ENCODE data around the gene ARPC4. TPM values are rescaled to one million over a fixed set of nuclear protein-coding genes. Genes with fewer than 3 reads are reported as not detected.
A peak's percentile ranks its signal among the peaks of the same experiment; 100 is the strongest.

The ARPC4 gene
- total RNA-seq, 1 donor from 2014 or later: 156 TPM

DNA sequence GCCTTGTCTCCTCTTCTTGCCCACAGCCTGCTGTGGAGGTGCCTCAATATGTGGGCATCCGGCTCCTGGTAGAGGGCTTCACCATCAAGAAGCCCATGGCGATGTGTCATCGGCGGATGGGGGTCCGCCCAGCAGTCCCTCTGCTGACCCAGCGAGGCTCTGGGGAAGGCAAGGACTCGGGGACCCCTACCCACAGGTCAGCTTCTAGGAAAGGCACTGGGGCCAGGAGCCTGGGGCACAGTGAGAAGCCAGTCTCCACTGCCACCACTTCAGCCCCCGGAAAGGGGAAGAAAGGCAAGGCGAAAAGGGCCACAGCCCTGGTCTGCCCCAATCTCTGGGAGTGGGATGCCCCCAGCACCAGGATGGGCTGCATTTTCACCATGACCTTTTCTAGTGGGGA lies 40.2 kb downstream of the ARPC4 start:
- Mint-ChIP-seq H3K4me3 (no peak overlapping the region), H3K36me3 (ENCODE audit: low read depth) (no peaks in the 10 kb centered on the region), H3K27me3 (ENCODE audit: low read depth) (no peaks in the 10 kb centered on the region), H3K4me1 (no peaks in the 10 kb centered on the region), H3K9me3 (no peaks in the 10 kb centered on the region), H3K27ac (ENCODE audit: unreplicated experiment) (no peak overlapping the region)
- no peak for TF ChIP-seq CTCF (conservative IDR thresholded peaks at IDR 0.05)
- DNase-seq (ENCODE audit: low read depth, low spot score): no peak

- no peak overlapping the region for H3K4me3 Mint-ChIP-seq
- H3K9me3 Mint-ChIP-seq: no peaks in the 10 kb centered on the region
- peak overlapping the region; percentile 93 for H3K27ac Mint-ChIP-seq (ENCODE audit: unreplicated experiment)
- no peak for DNase-seq (ENCODE audit: low read depth, low spot score)
- no peaks in the 10 kb centered on the region for H3K27me3 Mint-ChIP-seq (ENCODE audit: low read depth)
- H3K4me1 Mint-ChIP-seq: no peaks in the 10 kb centered on the region
- TF ChIP-seq CTCF (conservative IDR thresholded peaks at IDR 0.05): no peak
- no peaks in the 10 kb centered on the region for H3K36me3 Mint-ChIP-seq (ENCODE audit: low read depth)
These were observed 41.9 kb downstream of the ARPC4 start for GRCh38 chr3:9834520-9835380.

DNA sequence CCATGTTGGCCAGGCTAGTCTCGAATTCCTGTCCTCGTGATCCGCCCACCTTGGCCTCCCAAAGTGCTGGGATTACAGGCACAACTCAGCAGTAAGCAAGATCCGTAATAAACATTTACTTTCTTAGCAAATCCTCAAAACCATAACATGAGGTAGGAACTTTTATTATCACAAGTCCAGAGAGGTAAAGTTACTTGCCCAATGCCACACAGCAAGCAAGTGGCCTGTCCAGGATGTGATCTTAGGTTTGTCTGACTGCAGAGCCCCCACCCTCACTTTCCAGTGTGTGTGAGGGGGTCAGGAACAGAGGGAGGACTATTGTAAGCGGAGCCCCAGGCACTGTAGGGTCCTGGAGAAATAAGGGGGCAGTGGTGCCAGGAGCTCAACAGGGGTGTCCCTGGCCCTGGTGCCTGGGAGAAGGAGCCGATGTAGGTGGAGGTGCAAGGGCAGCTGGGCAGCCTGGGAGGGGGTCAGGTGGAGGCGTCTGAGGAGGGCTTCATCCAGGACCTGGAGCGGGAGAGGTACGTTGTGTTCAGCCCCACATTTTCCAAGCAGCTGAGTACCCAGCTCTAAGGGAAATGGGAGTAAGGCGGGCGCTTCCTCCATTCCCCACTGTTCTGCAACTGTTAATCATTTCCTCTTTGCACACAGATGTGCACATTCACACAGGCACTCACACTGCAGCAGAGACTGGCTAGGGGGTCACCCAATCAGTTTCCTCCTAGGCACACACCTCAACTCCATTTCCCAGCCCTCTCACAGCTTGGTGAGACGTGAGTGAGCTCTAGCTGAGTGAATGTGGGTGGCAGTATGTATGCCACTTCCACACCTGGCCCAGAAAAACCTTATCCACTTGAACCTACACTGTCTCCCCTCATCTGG lies 45.1 kb downstream of the ARPC4 start:
- no peaks in the 10 kb centered on the region for H3K27me3 Mint-ChIP-seq (ENCODE audit: low read depth)
- H3K27ac Mint-ChIP-seq (ENCODE audit: unreplicated experiment): peak overlapping the region; percentile 67
- peaks cover 9% of the 10 kb centered on the region for H3K4me1 Mint-ChIP-seq
- H3K9me3 Mint-ChIP-seq: no peaks in the 10 kb centered on the region
- no peak for DNase-seq (ENCODE audit: low read depth, low spot score)
- peak overlapping the region; percentile 8 for H3K4me3 Mint-ChIP-seq
- TF ChIP-seq CTCF (conservative IDR thresholded peaks at IDR 0.05): no peak
- H3K36me3 Mint-ChIP-seq (ENCODE audit: low read depth): peaks cover 8% of the 10 kb centered on the region

GRCh38 chr3:9838856-9839255 lies 46.0 kb downstream of the ARPC4 start:
- DNase-seq (ENCODE audit: low read depth, low spot score): no peak
- Mint-ChIP-seq H3K27me3 (ENCODE audit: low read depth) (no peaks in the 10 kb centered on the region), H3K9me3 (no peaks in the 10 kb centered on the region), H3K36me3 (ENCODE audit: low read depth) (peaks cover 8% of the 10 kb centered on the region), H3K4me1 (peaks cover 17% of the 10 kb centered on the region), H3K4me3 (no peak overlapping the region), H3K27ac (ENCODE audit: unreplicated experiment) (no peak overlapping the region)
- TF ChIP-seq CTCF (conservative IDR thresholded peaks at IDR 0.05): no peak

DNA sequence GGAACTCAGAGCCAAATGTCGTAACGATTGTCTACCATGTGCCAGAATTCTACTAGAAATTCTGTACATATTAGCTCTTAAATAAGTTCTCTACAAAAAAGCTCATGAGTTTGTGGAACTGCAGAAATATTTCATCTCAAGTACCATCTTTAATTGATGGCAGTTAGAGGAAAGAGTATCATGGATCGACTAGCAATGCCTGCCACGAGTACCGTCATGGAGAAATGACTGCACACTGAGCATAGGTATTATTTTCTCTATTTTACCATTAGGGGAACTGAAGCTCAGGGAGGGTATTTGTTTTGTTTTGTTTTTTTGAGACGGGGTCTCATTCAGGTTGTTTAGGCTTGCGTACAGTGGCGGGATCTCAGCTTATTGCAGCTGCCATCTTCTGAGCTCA lies 48.1 kb downstream of the ARPC4 start:
- peak overlapping the region; percentile 54 for H3K4me3 Mint-ChIP-seq
- H3K9me3 Mint-ChIP-seq: no peaks in the 10 kb centered on the region
- peaks cover 8% of the 10 kb centered on the region for H3K36me3 Mint-ChIP-seq (ENCODE audit: low read depth)
- no peak for TF ChIP-seq CTCF (conservative IDR thresholded peaks at IDR 0.05)
- no peak overlapping the region for H3K27ac Mint-ChIP-seq (ENCODE audit: unreplicated experiment)
- H3K27me3 Mint-ChIP-seq (ENCODE audit: low read depth): no peaks in the 10 kb centered on the region
- H3K4me1 Mint-ChIP-seq: peaks cover 21% of the 10 kb centered on the region
- no peak for DNase-seq (ENCODE audit: low read depth, low spot score)
